NB4 (cell line): ENCODE measurements around the gene MYO1F.

ENCODE experiments used
- DNase-seq: peaks from one replicate; pipeline ENCODE4 v3.0.0; 2010; ENCODE audit warnings: low read depth
- H3K4me3 ChIP-seq: one replicate; pipeline ENCODE4 v1.5.1; 2011; ENCODE audit warnings: mild to moderate bottlenecking, low read depth, low read length, moderate library complexity
- CTCF ChIP-seq: IDR thresholded peaks from one replicate; pipeline ENCODE4 v1.5.1; 2012; ENCODE audit warnings: low read depth, low read length
- MAX ChIP-seq: IDR thresholded peaks from 2 replicates; pipeline ENCODE4 v1.6.1; 2011; ENCODE audit warnings: low read depth, low read length
- MYC ChIP-seq: IDR thresholded peaks from 2 replicates; pipeline ENCODE4 v1.6.1; 2011; ENCODE audit warnings: low read depth, low read length
- POLR2A ChIP-seq: IDR thresholded peaks from 2 replicates; pipeline ENCODE4 v1.6.1; 2011; ENCODE audit warnings: mild to moderate bottlenecking; ENCODE audit not compliant: insufficient read length; ENCODE audit errors: extremely low read depth

Gene MYO1F

GRCh38 chr19:8477889-8478288, 99.4 kb downstream of the MYO1F start:
- no peak overlapping the region for H3K4me3 ChIP-seq
- no peak for DNase-seq
- no peak for TF ChIP-seq CTCF
- no peak for TF ChIP-seq POLR2A
- TF ChIP-seq MYC: no peak
- TF ChIP-seq MAX: no peak

- DNase-seq: no peak
- TF ChIP-seq POLR2A (no peak), CTCF (no peak), MAX (no peak), MYC (no peak)
These were observed 100.7 kb downstream of the MYO1F start for GRCh38 chr19:8476524-8476923.

GRCh38 chr19:8475005-8475404, 102.2 kb downstream of the MYO1F start:
- DNase-seq: no peak
- H3K4me3 ChIP-seq: no peak overlapping the region
- TF ChIP-seq POLR2A (no peak), CTCF (no peak), MYC (no peak), MAX (no peak)

More at GRCh38 chr19:8476524-8476923, 100.7 kb downstream of the MYO1F start:
- no peak overlapping the region for H3K4me3 ChIP-seq

- no peak overlapping the region for H3K4me3 ChIP-seq
- TF ChIP-seq POLR2A: no peak
- no peak for DNase-seq
These were observed 103.4 kb downstream of the MYO1F start for GRCh38 chr19:8473648-8474476.
